Panc1 (cell line): ENCODE data around the gene PPP1CC. TPM values are rescaled to one million over a fixed set of nuclear protein-coding genes. Genes with fewer than 3 reads are reported as not detected.

ENCODE experiments used
- ATAC-seq: fragments of 200-7000 bp; cut with Tn5 transposase; 2 replicates; pipeline ENCODE4 v1.9.1; 2020; ENCODE audit warnings: mild to moderate bottlenecking, moderate library complexity
- BruUV-seq: library from RNA; stranded (reverse); fragments of 400-500 nt; replicated peaks from 2 replicates; lab custom pipeline; 2021; lab: Mats Ljungman, UMichigan
- CTCF ChIA-PET: fragments of 300-600 bp; sonication (Branson Sonifier 250); formaldehyde crosslinking; loops from one replicate; lab custom pipeline; 2022; ENCODE audit warnings: antibody characterized with exemption; lab: Charles Lee
- POLR2A ChIA-PET: fragments of 300-600 bp; sonication (Branson Sonifier 250); formaldehyde crosslinking; loops from one replicate; lab custom pipeline; 2022; ENCODE audit warnings: antibody characterized with exemption; lab: Charles Lee
- DNase-seq: peaks from one replicate; pipeline ENCODE4 v3.0.0-alpha.2; 2010; ENCODE audit warnings: low read depth, low spot score
- H3K27ac ChIP-seq: 2 replicates; pipeline ENCODE4 v1.5.1; 2011; ENCODE audit warnings: mild to moderate bottlenecking, low read length, inconsistent platforms
- H3K27me3 ChIP-seq: fragments of 200-500 bp; sonication (Bioruptor generic); 2 replicates; pipeline ENCODE4 v1.6.0; 2014; ENCODE audit warnings: low read length, inconsistent platforms; ENCODE audit not compliant: control insufficient read depth, insufficient read depth
- H3K36me3 ChIP-seq: fragments of 200-500 bp; sonication (Bioruptor generic); 2 replicates; pipeline ENCODE4 v1.5.1; 2014; ENCODE audit warnings: inconsistent platforms, mild to moderate bottlenecking, low read length, moderate library complexity; ENCODE audit not compliant: control insufficient read depth, insufficient read depth
- H3K4me1 ChIP-seq: 2 replicates; pipeline ENCODE4 v1.5.1; 2011; ENCODE audit warnings: inconsistent platforms, mild to moderate bottlenecking, low read length, moderate library complexity; ENCODE audit not compliant: control insufficient read depth, insufficient read depth
- H3K4me3 ChIP-seq, 2 experiments: 2 replicates each; pipeline ENCODE4 v1.5.1; 2011 to 2012; ENCODE audit warnings: low read depth in 2 of 2, low read length in 2 of 2, mild to moderate bottlenecking in 2 of 2, inconsistent platforms in 1 of 2, moderate library complexity in 1 of 2
- H3K9me3 ChIP-seq: fragments of 200-500 bp; sonication (Bioruptor generic); 2 replicates; pipeline ENCODE4 v1.5.1; 2014; ENCODE audit warnings: low read depth, mild to moderate bottlenecking, inconsistent platforms, low read length, moderate library complexity; ENCODE audit not compliant: control insufficient read depth, insufficient read depth
- CTCF ChIP-seq: fragments of 450-650 bp; IDR thresholded peaks from 2 replicates; pipeline ENCODE4 v1.5.1; 2017; ENCODE audit warnings: mild to moderate bottlenecking
- POLR2AphosphoS5 ChIP-seq: IDR thresholded peaks from 2 replicates; pipeline ENCODE4 v1.6.1; 2012; ENCODE audit warnings: mild to moderate bottlenecking, low read depth, low read length, moderate library complexity
- REST ChIP-seq, 2 experiments: IDR thresholded peaks; 2 replicates each; pipeline ENCODE4 v1.6.1; 2011 to 2012; ENCODE audit warnings: low read depth in 2 of 2, control low read depth in 1 of 2, low read length in 1 of 2, mild to moderate bottlenecking in 1 of 2, moderate library complexity in 1 of 2; ENCODE audit not compliant: insufficient read depth in 1 of 2
- SIN3A ChIP-seq: IDR thresholded peaks from 2 replicates; pipeline ENCODE4 v1.6.1; 2012; ENCODE audit warnings: low read depth, mild to moderate bottlenecking, low read length, moderate library complexity, borderline replicate concordance; ENCODE audit not compliant: insufficient read depth
- TCF7L2 ChIP-seq: IDR thresholded peaks from 2 replicates; pipeline ENCODE4 v1.6.1; 2011; ENCODE audit warnings: mild to moderate bottlenecking, low read depth, low read length, inconsistent platforms
- in situ Hi-C: cut with HindIII; loops from 2 replicates; pipeline ENCODE4 v1.10.0; 2016; ENCODE audit warnings: low sequenced_read_pairs, low pct_unique_long_range_greater_than_20kb
- intact Hi-C: fragments of 100-400 bp; cut with micrococcal nuclease; formaldehyde crosslinking; loops from one replicate; pipeline ENCODE4 v1.10.0; 2022; ENCODE audit not compliant: unreplicated experiment
- total RNA-seq: library from RNA; stranded (reverse); gene quantifications from one replicate; pipeline ENCODE4 v1.2.1, GENCODE V29; 2021; ENCODE audit not compliant: unreplicated experiment

The PPP1CC gene
- total RNA-seq, 1 experiment from 2014 or later, result 219 TPM

GRCh38 chr12:110720516-110720915 is 22.2 kb downstream of the PPP1CC start:
- POLR2A ChIA-PET, result no interaction called here
- TF ChIP-seq POLR2AphosphoS5, result no peak
- no peak for TF ChIP-seq TCF7L2
- TF ChIP-seq CTCF, result no peak
- no peak for TF ChIP-seq SIN3A
- H3K27me3 ChIP-seq, result no peaks in the 10 kb centered on the region
- H3K4me1 ChIP-seq, result no peaks in the 10 kb centered on the region
- CTCF ChIA-PET, result no interaction called here
- peaks cover 54% of the 10 kb centered on the region for H3K36me3 ChIP-seq
- H3K4me3 ChIP-seq, result no peak overlapping the region
- BruUV-seq, result TSS peak; percentile 65
- H3K9me3 ChIP-seq, result no peaks in the 10 kb centered on the region
- ATAC-seq (no peak), DNase-seq (no peak)
- intact Hi-C loops, result no loop called here
- in situ Hi-C loops, result no loop called here
- no peak overlapping the region for H3K27ac ChIP-seq

GRCh38 chr12:110718222-110718908 is 24.3 kb downstream of the PPP1CC start:
- DNase-seq (no peak), ATAC-seq (no peak)
- Histone ChIP-seq H3K4me1 (no peaks in the 10 kb centered on the region), H3K27me3 (no peaks in the 10 kb centered on the region), H3K27ac (no peak overlapping the region), H3K36me3 (peaks cover 54% of the 10 kb centered on the region), H3K9me3 (no peaks in the 10 kb centered on the region), H3K4me3 (no peak overlapping the region)
- intact Hi-C loops, result no loop called here
- TF ChIP-seq TCF7L2 (no peak), REST (IDR thresholded peaks at IDR 0.05; ENCODE audit: insufficient read depth in 1 of 2, low read depth in 2 of 2, low read length in 1 of 2) (no peak), POLR2AphosphoS5 (no peak), SIN3A (no peak), CTCF (no peak)
- BruUV-seq, result no TSS peak
- POLR2A ChIA-PET, result interaction anchor here (0.6 kb wide), 1 partner anchor 16 kb away, joined by 10 read pairs; no protein-coding TSS in a partner anchor
- CTCF ChIA-PET, result interaction anchor here (0.5 kb wide), 1 partner anchor 55 kb away, joined by 8 read pairs; no protein-coding TSS in a partner anchor
- in situ Hi-C loops, result no loop called here
